GM12892 (cell line): ENCODE measurements around the gene STARD13.

ENCODE experiments used
- POLR2A ChIP-seq: IDR thresholded peaks from 2 replicates; pipeline ENCODE4 v1.6.1; 2011; ENCODE audit warnings: low read depth, low read length, control low read depth
- POLR2AphosphoS5 ChIP-seq: IDR thresholded peaks from 2 replicates; pipeline ENCODE4 v1.6.1; 2011; ENCODE audit warnings: low read depth, low read length, control low read depth

DNA sequence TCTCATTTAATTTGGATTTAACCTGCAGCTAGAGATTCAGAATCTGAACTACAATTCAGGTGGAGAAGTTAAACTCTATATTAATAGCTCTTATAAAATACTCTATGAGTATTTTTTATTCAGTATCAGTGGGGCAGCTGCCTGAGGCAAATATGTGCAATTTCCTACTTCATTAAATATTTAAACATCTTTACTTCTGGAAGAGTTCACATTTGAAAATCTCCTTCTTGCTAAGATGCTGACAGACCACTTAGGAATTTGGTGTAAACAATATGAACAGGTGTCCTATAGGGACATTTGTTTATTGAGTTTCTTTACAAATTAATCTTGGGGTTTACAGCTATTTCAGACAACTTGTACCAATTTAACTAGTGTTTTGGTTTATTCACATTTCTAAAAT, 20.4 kb downstream of the STARD13 start:
- TF ChIP-seq POLR2A (no peak), POLR2AphosphoS5 (no peak)
